HepG2 (cell line): ENCODE results near the gene PRDX2. TPM values are rescaled to one million over a fixed set of nuclear protein-coding genes. Genes with fewer than 3 reads are reported as not detected.

Experiments
- BHLHE40 ChIP-seq: IDR thresholded peaks from 2 replicates; pipeline ENCODE4 v1.6.1; 2011; ENCODE audit warnings: low read length, improper control_type of control experiment
- CENPT ChIP-seq: sonication (generic); formaldehyde crosslinking; IDR thresholded peaks from 2 replicates; pipeline ENCODE4 v1.8.0; 2022; ENCODE audit warnings: low read depth, mild to moderate bottlenecking, moderate library complexity, missing genetic modification reagents
- DBP ChIP-seq: sonication (generic); formaldehyde crosslinking; IDR thresholded peaks from 2 replicates; pipeline ENCODE4 v1.4.0; 2020; ENCODE audit warnings: missing genetic modification reagents; ENCODE audit errors: not compliant biosample characterization
- DNMT1 ChIP-seq: sonication (generic); formaldehyde crosslinking; IDR thresholded peaks from 2 replicates; pipeline ENCODE4 v1.5.1; 2020; ENCODE audit warnings: mild to moderate bottlenecking, missing genetic modification reagents
- FOXA1 ChIP-seq, 2 experiments: fragments of 450-650 bp in 1 of 2; sonication (generic) in 1 of 2; formaldehyde crosslinking in 1 of 2; IDR thresholded peaks; 2 replicates each; pipeline versions ENCODE4 v1.4.0 to v1.6.1; 2016 to 2020; ENCODE audit warnings: missing genetic modification reagents in 1 of 2
- FOXP1 ChIP-seq, 2 experiments: fragments of 450-650 bp in 1 of 2; IDR thresholded peaks; 2 replicates each; pipeline ENCODE4 v1.6.1; 2017 to 2018; ENCODE audit warnings: antibody characterized with exemption in 1 of 2
- KAT7 ChIP-seq: IDR thresholded peaks from 2 replicates; pipeline ENCODE4 v1.6.1; 2018; ENCODE audit warnings: borderline replicate concordance, missing compliant biosample characterization
- KMT2A ChIP-seq: sonication (generic); formaldehyde crosslinking; IDR thresholded peaks from 2 replicates; pipeline ENCODE4 v1.4.0; 2020; ENCODE audit warnings: missing genetic modification reagents
- LRRFIP1 ChIP-seq: sonication (generic); formaldehyde crosslinking; conservative IDR thresholded peaks from 2 replicates; pipeline ENCODE4 v1.4.0; 2020; ENCODE audit warnings: missing genetic modification reagents
- MAX ChIP-seq: IDR thresholded peaks from 2 replicates; pipeline ENCODE4 v1.6.1; 2012; ENCODE audit warnings: inconsistent platforms
- PATZ1 ChIP-seq: sonication (generic); formaldehyde crosslinking; IDR thresholded peaks from 2 replicates; pipeline ENCODE4 v1.4.0; 2020; ENCODE audit warnings: missing genetic modification reagents
- PTBP1 ChIP-seq: fragments of 200-400 bp; formaldehyde crosslinking; IDR thresholded peaks from 2 replicates; pipeline ENCODE4 v1.6.1; 2018; ENCODE audit warnings: low read length, low read depth; ENCODE audit not compliant: poor library complexity, severe bottlenecking
- SIN3A ChIP-seq: IDR thresholded peaks from 2 replicates; pipeline ENCODE4 v1.6.1; 2011; ENCODE audit warnings: low read depth, mild to moderate bottlenecking, control low read depth, low read length, borderline replicate concordance
- SKIL ChIP-seq: sonication (generic); formaldehyde crosslinking; IDR thresholded peaks from 2 replicates; pipeline ENCODE4 v1.8.0; 2022; ENCODE audit warnings: missing genetic modification reagents, mild to moderate bottlenecking, moderate library complexity, borderline replicate concordance
- SNAI1 ChIP-seq: sonication (generic); formaldehyde crosslinking; IDR thresholded peaks from 2 replicates; pipeline ENCODE4 v1.5.0; 2020; ENCODE audit warnings: mild to moderate bottlenecking, missing genetic modification reagents, borderline replicate concordance
- YEATS2 ChIP-seq: sonication (generic); formaldehyde crosslinking; IDR thresholded peaks from 2 replicates; pipeline ENCODE4 v1.4.0; 2020; ENCODE audit warnings: missing genetic modification reagents, borderline replicate concordance
- ZFP37 ChIP-seq: sonication (generic); formaldehyde crosslinking; IDR thresholded peaks from 2 replicates; pipeline ENCODE4 v1.4.0; 2020; ENCODE audit warnings: missing genetic modification reagents, borderline replicate concordance
- ZNF230 ChIP-seq: sonication (generic); formaldehyde crosslinking; IDR thresholded peaks from 2 replicates; pipeline ENCODE4 v1.4.0; 2020; ENCODE audit warnings: mild to moderate bottlenecking, missing genetic modification reagents
- ZNF558 ChIP-seq: sonication (generic); formaldehyde crosslinking; IDR thresholded peaks from 2 replicates; pipeline ENCODE4 v1.9.0; 2022; ENCODE audit warnings: mild to moderate bottlenecking, missing genetic modification reagents, borderline replicate concordance
- ZNF83 ChIP-seq: sonication (generic); formaldehyde crosslinking; IDR thresholded peaks from 2 replicates; pipeline ENCODE4 v1.4.0; 2020; ENCODE audit warnings: missing genetic modification reagents, mild to moderate bottlenecking, borderline replicate concordance
- polyA plus RNA-seq, 8 experiments: library from polyadenylated mRNA; depleted of rRNA in 3 of 8; stranded (reverse) in 7 of 8; unstranded in 1 of 8; fragments of >200 nt; fragmentation: Illumina TruSeq in 4 of 8; extraction: Trizol in 4 of 8; gene quantifications; 2 replicates each; pipeline versions ENCODE4 v1.2.1 to v1.2.3, GENCODE V29; 2011 to 2016; ENCODE audit warnings: low read depth in 4 of 8, missing spikeins in 1 of 8, mixed read lengths in 1 of 8; ENCODE audit not compliant: insufficient read depth in 1 of 8
- total RNA-seq, 5 experiments: library from RNA; depleted of rRNA; stranded (reverse); fragments of >200 nt; fragmentation: Illumina TruSeq; extraction: Trizol; gene quantifications; 2 replicates each; pipeline ENCODE4 v1.2.3, GENCODE V29; 2016; ENCODE audit warnings: low read depth in 1 of 5

PRDX2 gene
- total and polyA plus RNA-seq, 2 of the 13 experiments (the other 11 are each of a cell fraction or from before 2014, with no cell fraction given): 218 to 381 TPM

GRCh38 chr19:12801466-12802266, at the start of gene PRDX2, which contains the start of gene THSD8 (continued):
- TF ChIP-seq KAT7 (peak; percentile 91; the same call in 1 of the 2 replicates), FOXP1 (IDR thresholded peaks at IDR 0.05) (no peak), FOXP1 (CRISPR knock-in tag; IDR thresholded peaks at IDR 0.05) (0 out of 2 replicates have a peak, but pooled peaks have one; percentile 26), DBP (CRISPR knock-in tag) (peak; percentile 36), BHLHE40 (peak; percentile 98), ZNF558 (CRISPR knock-in tag) (peak; percentile 55), PTBP1 (no peak), PATZ1 (peak; percentile 44), KMT2A (CRISPR knock-in tag) (peak; percentile 77; the same call in 1 of the 2 replicates), SNAI1 (no peak), YEATS2 (CRISPR knock-in tag) (peak; percentile 54), MAX (peak; percentile 93), SIN3A (peak; percentile 59; the same call in 1 of the 2 replicates), ZNF230 (CRISPR knock-in tag) (peak; percentile 92), DNMT1 (CRISPR knock-in tag) (peak; percentile 54; the same call in 1 of the 2 replicates), SKIL (peak; percentile 62; the same call in 1 of the 2 replicates), FOXA1 (IDR thresholded peaks at IDR 0.05) (no peak), FOXA1 (CRISPR knock-in tag; IDR thresholded peaks at IDR 0.05) (peak; percentile 32), CENPT (CRISPR knock-in tag) (no peak; the same call in 1 of the 2 replicates), ZNF83 (CRISPR knock-in tag) (no peak), ZFP37 (CRISPR knock-in tag) (no peak), LRRFIP1 (CRISPR knock-in tag) (no peak)
